ENCODE results near the gene PPP4R3A.
"Not testable (repeated sequence)": the region's sequence is repeated elsewhere in the genome, so short reads cannot be mapped to it uniquely, and the experiment has no call there.

The PPP4R3A gene

GRCh38 chr14:91503000-91503504 is 7.1 kb downstream of the PPP4R3A start:
- DNase-seq (ENCODE audit: low read depth in 2 of 2): no peak

GRCh38 chr14:91501951-91502930 is 7.9 kb downstream of the PPP4R3A start:
- no peak for DNase-seq (ENCODE audit: low read depth in 2 of 2)

GRCh38 chr14:91501348-91501747 is 8.8 kb downstream of the PPP4R3A start:
- no peak for DNase-seq (ENCODE audit: low read depth in 2 of 2)

- no peak for DNase-seq (ENCODE audit: low read depth in 2 of 2)
These were observed 13.3 kb downstream of the PPP4R3A start for GRCh38 chr14:91496790-91497189.

GRCh38 chr14:91494392-91495065 is 15.6 kb downstream of the PPP4R3A start:
- DNase-seq (ENCODE audit: low read depth in 2 of 2): not testable (repeated sequence)

- no peak for DNase-seq (ENCODE audit: low read depth in 2 of 2)
These were observed 16.9 kb downstream of the PPP4R3A start for GRCh38 chr14:91493169-91493568.

GRCh38 chr14:91484744-91485143 is 25.4 kb downstream of the PPP4R3A start:
- DNase-seq (ENCODE audit: low read depth in 2 of 2): no peak

- DNase-seq (ENCODE audit: low read depth in 2 of 2): no peak
These were observed 25.9 kb downstream of the PPP4R3A start for GRCh38 chr14:91484186-91484585.

- no peak for DNase-seq (ENCODE audit: low read depth in 2 of 2)
These were observed 27.7 kb downstream of the PPP4R3A start for GRCh38 chr14:91482263-91483013.

GRCh38 chr14:91477388-91477787 is 32.7 kb downstream of the PPP4R3A start:
- no peak for DNase-seq (ENCODE audit: low read depth in 2 of 2)

- no peak for DNase-seq (ENCODE audit: low read depth in 2 of 2)
These were observed 37.1 kb downstream of the PPP4R3A start for GRCh38 chr14:91473046-91473445.

- DNase-seq (ENCODE audit: low read depth in 2 of 2): no peak
These were observed 39.9 kb downstream of the PPP4R3A start for GRCh38 chr14:91470216-91470615.

GRCh38 chr14:91466192-91466591 is 43.9 kb downstream of the PPP4R3A start:
- no peak for DNase-seq (ENCODE audit: low read depth in 2 of 2)

- DNase-seq (ENCODE audit: low read depth in 2 of 2): no peak
These were observed 45.4 kb downstream of the PPP4R3A start for GRCh38 chr14:91464615-91465205.

- DNase-seq (ENCODE audit: low read depth in 2 of 2): no peak
These were observed 51.5 kb downstream of the PPP4R3A start for GRCh38 chr14:91458612-91459011.

GRCh38 chr14:91456283-91456682 is 53.8 kb downstream of the PPP4R3A start:
- no peak for DNase-seq (ENCODE audit: low read depth in 2 of 2)

- no peak for DNase-seq (ENCODE audit: low read depth in 2 of 2)
These were observed 55.5 kb downstream of the PPP4R3A start for GRCh38 chr14:91454580-91454979.

- DNase-seq (ENCODE audit: low read depth in 2 of 2): no peak
These were observed 56.0 kb downstream of the PPP4R3A start for GRCh38 chr14:91454155-91454554.

- no peak for DNase-seq (ENCODE audit: low read depth in 2 of 2)
These were observed 56.4 kb downstream of the PPP4R3A start for GRCh38 chr14:91453744-91454143.

GRCh38 chr14:91444335-91445020 is 65.6 kb downstream of the PPP4R3A start:
- DNase-seq (ENCODE audit: low read depth in 2 of 2): no peak

GRCh38 chr14:91439345-91439744 is 70.8 kb downstream of the PPP4R3A start:
- no peak for DNase-seq (ENCODE audit: low read depth in 2 of 2)

Measured in stimulated activated CD8-positive, alpha-beta memory T cell treated with anti-CD3 and anti-CD28 coated beads, Interleukin-15, amount 100 ng/mL, for 4 hours (primary cell).